HG02571 (cell line): ENCODE results near the gene ENC1.
A peak's percentile ranks its signal among the peaks of the same experiment; 100 is the strongest.
"Not testable (repeated sequence)": the region's sequence is repeated elsewhere in the genome, so short reads cannot be mapped to it uniquely, and the experiment has no call there.

ENCODE experiments used
- ATAC-seq: cut with Tn5 transposase; IDR thresholded peaks from one replicate; pipeline ENCODE4 v1.9.1; 2021; ENCODE audit warnings: mild to moderate bottlenecking, moderate library complexity; ENCODE audit not compliant: unreplicated experiment

Gene ENC1

DNA sequence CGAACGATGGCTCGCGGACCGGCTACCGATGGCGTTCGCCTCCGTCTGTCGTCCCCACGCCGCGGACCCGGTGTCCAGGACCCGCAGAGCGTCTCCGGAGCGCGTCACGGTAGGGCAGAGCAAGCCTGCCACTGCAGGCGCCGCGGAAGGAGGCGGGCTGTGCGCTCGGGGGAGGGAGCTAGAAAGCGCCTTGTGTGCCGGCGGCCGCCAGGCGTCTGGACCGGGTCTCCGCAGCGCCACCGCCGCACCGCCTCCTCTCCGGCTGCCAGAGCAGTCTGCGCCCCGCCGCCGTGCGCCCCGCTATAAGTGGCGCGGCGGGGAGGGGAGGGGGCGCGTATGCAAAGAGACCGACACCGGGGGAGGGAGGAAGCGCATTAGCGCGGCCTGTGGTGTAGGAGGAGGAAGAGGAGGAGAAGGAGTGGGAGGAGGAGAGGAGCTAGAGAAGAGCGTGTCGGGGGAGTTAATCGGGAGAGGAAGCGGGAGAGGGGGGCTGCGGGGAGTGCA, at the start of gene ENC1:
Gene ENC1 (minus strand): TSS at position 279 of the 504 bp plus-strand sequence. CDS start 4,243 bp downstream, outside the sequence.
- peak; percentile 76 for ATAC-seq

- no peak for ATAC-seq
These were observed 46.6 kb upstream of the ENC1 start for GRCh38 chr5:74686962-74687751.

GRCh38 chr5:74685979-74686631, 45.6 kb upstream of the ENC1 start:
- ATAC-seq: peak; percentile 33

- ATAC-seq: peak; percentile 90
These were observed 44.6 kb upstream of the ENC1 start, which contains the start of gene HEXB for GRCh38 chr5:74684900-74685851. Gene HEXB, plus strand, starts transcription at chr5:74685233. Its CDS starts 28 bp downstream, at chr5:74685261.

DNA sequence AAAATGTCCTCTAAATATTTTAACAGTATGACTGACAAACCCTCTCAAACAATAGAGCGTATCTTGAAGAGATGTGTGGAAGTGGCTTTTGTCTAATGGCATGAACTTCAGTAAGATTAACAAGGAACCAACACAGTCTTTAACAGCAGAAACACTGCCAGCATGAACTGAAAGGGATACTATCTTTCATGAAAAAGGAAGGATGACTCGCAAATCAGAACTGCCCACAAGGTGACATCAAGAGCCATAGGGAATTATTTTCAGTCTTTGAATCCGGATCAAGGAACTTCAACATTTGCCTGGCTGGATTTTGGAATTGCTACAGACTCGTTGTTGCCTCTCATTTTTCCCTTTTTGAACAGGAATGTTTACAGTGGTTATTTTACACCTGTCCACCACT, 39.4 kb upstream of the ENC1 start:
- no peak for ATAC-seq

DNA sequence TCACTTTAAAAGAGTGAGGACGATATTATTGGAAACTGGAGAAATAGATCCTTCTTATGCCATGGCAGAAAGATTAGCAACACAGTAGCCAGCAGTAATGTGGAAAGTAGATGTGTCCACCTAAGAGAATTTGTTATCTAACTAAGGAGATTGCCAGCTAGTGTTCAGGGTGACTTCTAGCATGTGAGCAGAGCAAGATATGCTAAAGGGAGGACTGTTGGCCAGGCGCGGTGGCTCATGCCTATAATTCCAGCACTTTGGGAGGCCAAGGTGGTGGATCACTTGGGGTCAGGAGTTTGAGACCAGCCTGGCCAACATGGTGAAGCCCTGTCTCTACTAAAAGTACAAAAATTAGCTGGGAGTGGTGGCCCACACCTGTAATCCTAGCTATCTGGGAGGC, 38.8 kb upstream of the ENC1 start:
- not testable (repeated sequence) for ATAC-seq

GRCh38 chr5:74678123-74678522, 37.6 kb upstream of the ENC1 start:
- ATAC-seq: not testable (repeated sequence)

GRCh38 chr5:74676466-74676865, 35.9 kb upstream of the ENC1 start:
- ATAC-seq: not testable (repeated sequence)

DNA sequence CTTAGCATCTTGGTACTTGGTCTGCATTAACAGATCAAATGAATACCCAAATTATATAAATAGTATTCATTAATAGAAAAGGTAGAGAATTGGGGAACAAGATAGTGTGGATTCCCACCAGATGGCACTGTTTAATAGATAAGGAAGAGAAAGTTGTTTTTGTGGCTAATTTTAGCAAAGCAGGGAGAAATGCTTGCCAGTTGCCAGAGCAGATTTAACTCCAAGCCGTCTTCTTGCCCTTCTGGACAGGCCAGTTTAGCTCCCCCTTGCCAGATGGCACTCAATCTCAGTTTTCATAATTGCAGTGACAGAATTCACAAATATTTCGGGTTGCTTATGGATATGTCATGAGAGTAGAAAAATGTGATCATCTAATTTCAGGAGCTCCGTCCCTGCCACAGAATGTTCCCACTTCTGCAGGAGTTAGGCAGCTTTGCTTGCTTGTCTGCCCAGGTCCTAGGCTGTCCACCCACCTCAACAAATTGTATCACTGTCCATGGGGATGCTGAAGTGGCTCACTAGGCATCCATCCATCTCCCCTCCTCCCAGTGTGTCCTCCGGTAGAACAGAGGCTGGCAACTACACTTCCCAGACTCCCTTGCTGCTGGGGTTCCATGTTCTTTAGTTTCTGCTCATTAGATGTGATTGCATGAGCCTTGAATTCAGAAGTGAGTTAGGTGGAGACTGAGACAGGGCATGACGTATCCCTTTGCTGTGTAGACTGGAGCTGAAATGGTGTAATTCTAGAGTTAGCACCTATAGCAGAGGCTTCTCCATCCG, 32.7 kb upstream of the ENC1 start:
- ATAC-seq: no peak

DNA sequence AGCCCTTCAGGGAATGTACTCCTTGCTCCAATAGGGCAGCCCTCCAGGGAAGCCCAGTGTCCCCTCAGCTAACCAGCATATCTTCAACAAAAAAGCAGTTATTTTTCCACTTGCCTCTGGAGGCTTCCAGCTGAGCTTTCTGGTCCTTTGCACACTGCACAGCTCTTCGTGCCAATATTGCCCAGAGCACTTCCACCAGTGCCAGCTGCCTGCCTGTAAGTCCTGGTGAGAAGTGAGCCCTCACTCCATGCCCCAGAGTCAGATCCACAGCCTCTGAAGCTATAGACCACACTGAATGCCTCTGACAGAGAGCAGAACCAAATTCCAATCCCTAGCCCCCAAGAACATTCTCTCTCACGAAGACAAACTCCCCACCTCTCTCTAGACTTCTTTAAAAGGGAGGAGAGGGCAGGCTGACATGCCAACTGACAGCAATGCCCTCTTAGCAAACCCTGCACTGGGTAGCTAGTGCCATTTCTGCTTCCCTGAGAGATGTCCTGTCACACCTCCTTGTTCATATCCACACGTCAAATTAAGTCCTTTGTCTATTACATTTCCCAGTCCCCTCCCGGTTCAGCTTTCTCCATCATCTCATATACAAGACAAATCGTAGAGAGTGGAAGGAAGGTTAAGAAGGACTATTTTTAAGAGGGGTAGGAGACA, 31.8 kb upstream of the ENC1 start:
- no peak for ATAC-seq

GRCh38 chr5:74670396-74671038, 30.0 kb upstream of the ENC1 start:
- ATAC-seq: no peak

DNA sequence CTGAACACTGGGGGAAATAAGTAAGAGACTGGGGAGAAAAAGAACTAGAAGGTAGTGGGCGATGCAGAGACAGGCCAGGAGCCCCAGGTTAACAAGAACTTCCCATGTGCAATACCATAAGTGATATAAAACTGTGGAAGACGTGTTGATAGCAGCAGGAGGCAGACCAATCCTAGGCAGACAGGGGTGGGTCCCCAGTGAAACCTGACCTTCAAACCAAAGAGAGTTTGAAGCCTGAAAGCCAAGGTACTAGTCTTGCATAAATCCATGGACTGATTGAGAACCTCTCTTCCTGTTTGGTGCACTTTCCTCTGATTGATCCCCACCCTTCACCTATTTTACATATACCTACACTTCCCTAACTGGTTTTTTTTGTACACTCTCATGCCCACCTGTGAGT, 29.3 kb upstream of the ENC1 start:
- ATAC-seq: no peak

DNA sequence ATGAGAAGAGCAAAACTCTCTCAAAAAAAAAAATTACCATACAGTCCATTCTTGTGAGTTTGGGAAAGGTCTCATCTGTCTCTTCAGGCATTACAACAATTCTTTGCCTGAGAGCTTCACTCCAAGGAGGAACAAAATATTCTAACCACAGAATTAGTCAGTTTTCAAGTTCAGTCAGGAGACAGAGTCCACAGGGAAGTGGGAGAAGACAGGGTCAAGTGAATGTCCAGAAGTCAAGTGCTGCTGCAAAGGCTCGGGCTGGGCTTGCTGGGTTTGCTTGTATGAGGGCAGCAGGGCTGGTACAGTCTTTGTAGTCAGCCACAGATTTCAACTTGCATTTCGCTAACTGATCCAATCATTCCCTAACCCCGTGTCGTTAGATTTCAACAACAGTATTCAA, 26.9 kb upstream of the ENC1 start:
- ATAC-seq: no peak

DNA sequence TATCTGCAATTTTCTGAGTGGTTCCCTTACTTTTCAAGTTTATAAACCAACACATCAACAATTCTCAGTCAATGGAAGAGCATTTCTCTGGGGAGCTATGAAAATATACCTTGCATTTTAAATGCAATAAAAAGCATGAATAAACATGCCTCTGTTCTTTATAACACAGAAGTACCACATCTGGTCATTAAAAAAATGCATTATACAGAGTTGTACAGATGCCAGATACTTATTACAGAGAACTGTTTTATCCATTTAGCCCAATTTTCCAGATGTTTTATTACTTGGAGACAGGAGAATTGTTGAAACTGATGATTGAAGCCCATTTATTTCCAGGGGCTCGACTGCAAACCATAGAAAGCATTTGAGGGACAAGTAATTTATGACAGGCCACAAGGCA, 25.3 kb upstream of the ENC1 start:
- ATAC-seq: no peak

- ATAC-seq: no peak
These were observed 24.7 kb upstream of the ENC1 start for GRCh38 chr5:74665273-74665672.

DNA sequence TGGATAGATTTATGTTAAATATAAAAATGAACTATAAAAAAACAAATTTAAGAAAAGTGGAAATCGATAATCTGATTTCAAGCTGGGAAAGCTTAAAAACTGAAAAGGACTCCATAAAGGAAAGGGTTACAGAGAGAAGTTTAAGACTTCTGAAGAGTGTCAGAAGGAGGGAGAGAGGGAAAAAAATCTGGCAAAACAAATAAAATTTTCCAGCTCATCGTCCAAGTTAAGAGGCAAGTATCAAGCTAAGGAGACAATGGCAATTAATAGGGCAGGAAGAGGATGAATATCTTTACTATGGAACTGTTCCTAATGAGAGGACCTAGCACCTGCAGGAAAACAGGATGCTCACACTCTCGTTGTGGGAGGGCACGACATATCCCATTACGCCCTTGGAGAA, 24.0 kb upstream of the ENC1 start:
- no peak for ATAC-seq

GRCh38 chr5:74660873-74661272, 20.3 kb upstream of the ENC1 start:
- no peak for ATAC-seq

- no peak for ATAC-seq
These were observed 19.6 kb upstream of the ENC1 start for GRCh38 chr5:74660140-74660539.

GRCh38 chr5:74659172-74659571, 18.6 kb upstream of the ENC1 start:
- no peak for ATAC-seq
